ENCODE measurements around the gene U2AF1L4.

The U2AF1L4 gene

DNA sequence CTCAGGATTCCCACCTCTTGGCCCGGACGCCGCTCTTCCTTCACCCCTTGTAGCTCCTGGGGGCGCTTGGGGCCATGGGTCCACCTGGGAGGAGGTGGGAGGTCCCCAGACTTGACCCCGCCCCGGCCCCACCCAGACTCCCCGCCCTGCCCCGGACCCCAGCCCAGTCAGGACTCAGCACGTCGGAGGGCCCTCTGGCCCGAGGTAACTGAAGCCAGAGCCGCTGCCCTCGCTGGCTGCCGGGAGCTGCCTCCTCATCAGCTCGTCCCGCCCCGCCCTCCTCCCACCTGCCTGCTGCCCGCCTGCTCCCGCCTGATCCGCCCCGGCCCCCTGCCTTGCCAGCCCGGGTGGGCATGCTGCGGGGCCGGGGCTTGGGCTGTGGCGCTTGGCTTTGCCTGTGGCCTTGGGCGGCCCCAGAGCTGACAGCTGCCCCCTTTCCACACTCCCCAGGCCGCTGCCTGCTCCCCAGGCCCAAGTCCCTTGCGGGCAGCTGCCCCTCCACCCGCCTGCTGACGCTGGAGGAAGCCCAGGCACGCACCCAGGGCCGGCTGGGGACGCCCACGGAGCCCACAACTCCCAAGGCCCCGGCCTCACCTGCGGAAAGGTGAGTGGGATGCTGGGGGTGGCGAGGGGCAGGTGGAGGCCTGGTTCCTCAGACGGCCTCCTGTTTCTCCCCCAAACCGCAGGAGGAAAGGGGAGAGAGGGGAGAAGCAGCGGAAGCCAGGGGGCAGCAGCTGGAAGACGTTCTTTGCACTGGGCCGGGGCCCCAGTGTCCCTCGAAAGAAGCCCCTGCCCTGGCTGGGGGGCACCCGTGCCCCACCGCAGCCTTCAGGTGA lies 39.5 kb upstream of the U2AF1L4 start (continued):
- TF ChIP-seq ZNF155 (tag by site-specific recombination; IDR thresholded peaks at IDR 0.05) (no peak), EGR2 (tag by site-specific recombination; IDR thresholded peaks at IDR 0.05; ENCODE audit: low read depth) (peak; percentile 65), KLF8 (tag by site-specific recombination; IDR thresholded peaks at IDR 0.05) (peak; percentile 57; the same call in 1 of the 2 replicates), KLF10 (tag by site-specific recombination; IDR thresholded peaks at IDR 0.05) (no peak), ZNF48 (tag by site-specific recombination; IDR thresholded peaks at IDR 0.05) (no peak), ZBTB17 (tag by site-specific recombination; IDR thresholded peaks at IDR 0.05) (no peak), ZNF501 (tag by site-specific recombination; IDR thresholded peaks at IDR 0.05) (no peak), TCF7L2 (IDR thresholded peaks at IDR 0.05; ENCODE audit: borderline replicate concordance, low read depth, low read length) (no peak), ZNF654 (tag by site-specific recombination; IDR thresholded peaks at IDR 0.05; ENCODE audit: low read depth) (no peak), KLF1 (tag by site-specific recombination; IDR thresholded peaks at IDR 0.05) (peak; percentile 78), ZNF362 (tag by site-specific recombination; IDR thresholded peaks at IDR 0.05) (no peak)
- TF ChIP-seq, protein P1, sequence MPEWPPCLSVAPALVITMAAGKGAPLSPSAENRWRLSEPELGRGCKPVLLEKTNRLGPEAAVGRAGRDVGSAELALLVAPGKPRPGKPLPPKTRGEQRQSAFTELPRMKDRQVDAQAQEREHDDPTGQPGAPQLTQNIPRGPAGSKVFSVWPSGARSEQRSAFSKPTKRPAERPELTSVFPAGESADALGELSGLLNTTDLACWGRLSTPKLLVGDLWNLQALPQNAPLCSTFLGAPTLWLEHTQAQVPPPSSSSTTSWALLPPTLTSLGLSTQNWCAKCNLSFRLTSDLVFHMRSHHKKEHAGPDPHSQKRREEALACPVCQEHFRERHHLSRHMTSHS (tag by site-specific recombination; IDR thresholded peaks at IDR 0.05): no peak
- TF ChIP-seq, protein P2, sequence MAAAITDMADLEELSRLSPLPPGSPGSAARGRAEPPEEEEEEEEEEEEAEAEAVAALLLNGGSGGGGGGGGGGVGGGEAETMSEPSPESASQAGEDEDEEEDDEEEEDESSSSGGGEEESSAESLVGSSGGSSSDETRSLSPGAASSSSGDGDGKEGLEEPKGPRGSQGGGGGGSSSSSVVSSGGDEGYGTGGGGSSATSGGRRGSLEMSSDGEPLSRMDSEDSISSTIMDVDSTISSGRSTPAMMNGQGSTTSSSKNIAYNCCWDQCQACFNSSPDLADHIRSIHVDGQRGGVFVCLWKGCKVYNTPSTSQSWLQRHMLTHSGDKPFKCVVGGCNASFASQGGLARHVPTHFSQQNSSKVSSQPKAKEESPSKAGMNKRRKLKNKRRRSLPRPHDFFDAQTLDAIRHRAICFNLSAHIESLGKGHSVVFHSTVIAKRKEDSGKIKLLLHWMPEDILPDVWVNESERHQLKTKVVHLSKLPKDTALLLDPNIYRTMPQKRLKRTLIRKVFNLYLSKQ (tag by site-specific recombination; IDR thresholded peaks at IDR 0.05; ENCODE audit: borderline replicate concordance): no peak

GRCh38 chr19:35783469-35784434 lies 38.5 kb upstream of the U2AF1L4 start:
- H3K4me1 ChIP-seq (ENCODE audit: control insufficient read depth, insufficient read depth, low read length): no peaks in the 10 kb centered on the region
- no peaks in the 10 kb centered on the region for H3K9me3 ChIP-seq (ENCODE audit: control insufficient read depth, insufficient read depth, low read depth, low read length)
- POLR2A ChIA-PET: interaction anchor here (0.7 to 1.1 kb wide), 3 partner anchors 24 to 38 kb away, joined by 3 to 8 read pairs (median 5); partner anchors contain the start of genes LIN37, PSENEN and U2AF1L4
- CTCF ChIA-PET: no interaction called here
- H3K4me3 ChIP-seq (ENCODE audit: low read depth, low read length): no peak overlapping the region
- no peak overlapping the region for H3K27ac ChIP-seq (ENCODE audit: extremely low read depth, low read depth, low read length)
- peaks cover 38 to 42% of the 10 kb centered on the region in 2 experiments for H3K36me3 ChIP-seq (ENCODE audit: control insufficient read depth in 2 of 2, insufficient read depth in 1 of 2, low read length in 2 of 2)
- TF ChIP-seq BCL11B (tag by site-specific recombination; IDR thresholded peaks at IDR 0.05; ENCODE audit: low read depth) (peak; percentile 24; the same call in 1 of the 2 replicates), ZNF140 (tag by site-specific recombination; IDR thresholded peaks at IDR 0.05) (no peak), ZNF341 (tag by site-specific recombination; IDR thresholded peaks at IDR 0.05; ENCODE audit: low read depth) (peak; percentile 69), ZNF585B (tag by site-specific recombination; IDR thresholded peaks at IDR 0.05) (no peak), ZEB2 (tag by site-specific recombination; IDR thresholded peaks at IDR 0.05) (0 out of 2 replicates have a peak, but pooled peaks have one; percentile 17), GLIS2 (tag by site-specific recombination; IDR thresholded peaks at IDR 0.05) (peak; percentile 56; the same call in 1 of the 2 replicates), CTCF (tag by site-specific recombination; IDR thresholded peaks at IDR 0.05) (0 out of 2 replicates have a peak, but pooled peaks have one; percentile 15), SCRT1 (tag by site-specific recombination; IDR thresholded peaks at IDR 0.05; ENCODE audit: borderline replicate concordance) (no peak)
- TF ChIP-seq, protein P3, sequence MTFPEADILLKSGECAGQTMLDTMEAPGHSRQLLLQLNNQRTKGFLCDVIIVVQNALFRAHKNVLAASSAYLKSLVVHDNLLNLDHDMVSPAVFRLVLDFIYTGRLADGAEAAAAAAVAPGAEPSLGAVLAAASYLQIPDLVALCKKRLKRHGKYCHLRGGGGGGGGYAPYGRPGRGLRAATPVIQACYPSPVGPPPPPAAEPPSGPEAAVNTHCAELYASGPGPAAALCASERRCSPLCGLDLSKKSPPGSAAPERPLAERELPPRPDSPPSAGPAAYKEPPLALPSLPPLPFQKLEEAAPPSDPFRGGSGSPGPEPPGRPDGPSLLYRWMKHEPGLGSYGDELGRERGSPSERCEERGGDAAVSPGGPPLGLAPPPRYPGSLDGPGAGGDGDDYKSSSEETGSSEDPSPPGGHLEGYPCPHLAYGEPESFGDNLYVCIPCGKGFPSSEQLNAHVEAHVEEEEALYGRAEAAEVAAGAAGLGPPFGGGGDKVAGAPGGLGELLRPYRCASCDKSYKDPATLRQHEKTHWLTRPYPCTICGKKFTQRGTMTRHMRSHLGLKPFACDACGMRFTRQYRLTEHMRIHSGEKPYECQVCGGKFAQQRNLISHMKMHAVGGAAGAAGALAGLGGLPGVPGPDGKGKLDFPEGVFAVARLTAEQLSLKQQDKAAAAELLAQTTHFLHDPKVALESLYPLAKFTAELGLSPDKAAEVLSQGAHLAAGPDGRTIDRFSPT (tag by site-specific recombination; IDR thresholded peaks at IDR 0.05): 0 out of 2 replicates have a peak, but pooled peaks have one; percentile 10
- TF ChIP-seq, protein P4, sequence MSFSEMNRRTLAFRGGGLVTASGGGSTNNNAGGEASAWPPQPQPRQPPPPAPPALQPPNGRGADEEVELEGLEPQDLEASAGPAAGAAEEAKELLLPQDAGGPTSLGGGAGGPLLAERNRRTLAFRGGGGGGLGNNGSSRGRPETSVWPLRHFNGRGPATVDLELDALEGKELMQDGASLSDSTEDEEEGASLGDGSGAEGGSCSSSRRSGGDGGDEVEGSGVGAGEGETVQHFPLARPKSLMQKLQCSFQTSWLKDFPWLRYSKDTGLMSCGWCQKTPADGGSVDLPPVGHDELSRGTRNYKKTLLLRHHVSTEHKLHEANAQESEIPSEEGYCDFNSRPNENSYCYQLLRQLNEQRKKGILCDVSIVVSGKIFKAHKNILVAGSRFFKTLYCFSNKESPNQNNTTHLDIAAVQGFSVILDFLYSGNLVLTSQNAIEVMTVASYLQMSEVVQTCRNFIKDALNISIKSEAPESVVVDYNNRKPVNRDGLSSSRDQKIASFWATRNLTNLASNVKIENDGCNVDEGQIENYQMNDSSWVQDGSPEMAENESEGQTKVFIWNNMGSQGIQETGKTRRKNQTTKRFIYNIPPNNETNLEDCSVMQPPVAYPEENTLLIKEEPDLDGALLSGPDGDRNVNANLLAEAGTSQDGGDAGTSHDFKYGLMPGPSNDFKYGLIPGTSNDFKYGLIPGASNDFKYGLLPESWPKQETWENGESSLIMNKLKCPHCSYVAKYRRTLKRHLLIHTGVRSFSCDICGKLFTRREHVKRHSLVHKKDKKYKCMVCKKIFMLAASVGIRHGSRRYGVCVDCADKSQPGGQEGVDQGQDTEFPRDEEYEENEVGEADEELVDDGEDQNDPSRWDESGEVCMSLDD (tag by site-specific recombination; IDR thresholded peaks at IDR 0.05): peak; percentile 54; the same call in 1 of the 2 replicates

Measured in HEK293 (cell line).